Right renal cortex interstitium (tissue), 3 donors: Measurements from ENCODE around the gene ASB18. TPM values are rescaled to one million over a fixed set of nuclear protein-coding genes. Genes with fewer than 3 reads are reported as not detected.

Experiments used
- DNase-seq, 3 donors: peaks; one replicate each; pipeline ENCODE4 v3.0.0-alpha.2; 2013; ENCODE audit warnings: low read depth in 3 of 3, low spot score in 2 of 3
- polyA plus RNA-seq, 3 donors: library from polyadenylated mRNA; unstranded; fragments of 120-200 nt; gene quantifications; one replicate each; pipeline ENCODE4 v1.2.1, GENCODE V29; 2013; ENCODE audit not compliant: insufficient read length in 3 of 3

The ASB18 gene
- polyA plus RNA-seq, 3 donors, result 0.03 to 0.06 TPM; not detected in 1

DNA sequence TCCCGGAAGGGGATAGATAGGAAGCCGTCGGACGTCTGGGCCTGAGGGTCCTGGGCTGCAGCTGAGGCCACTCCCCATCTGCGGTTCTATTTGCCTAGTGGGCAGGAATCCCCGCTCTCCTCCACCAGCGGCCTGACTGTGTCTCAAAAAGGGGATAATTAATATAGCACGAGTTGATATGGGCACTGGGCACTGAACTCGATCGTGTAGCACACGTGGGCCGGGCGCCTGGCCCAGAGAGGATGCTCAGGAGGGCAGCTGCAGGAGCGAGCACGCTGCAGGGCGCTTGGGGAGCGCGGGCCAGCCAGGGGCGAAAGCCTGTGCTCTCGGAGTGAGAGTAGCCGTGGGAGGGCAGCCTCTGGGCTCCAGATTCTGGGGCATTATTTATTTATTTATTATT lies 87.3 kb downstream of the ASB18 start:
- DNase-seq, result no peak

GRCh38 chr2:236176417-236176816 lies 87.8 kb downstream of the ASB18 start:
- no peak for DNase-seq

DNA sequence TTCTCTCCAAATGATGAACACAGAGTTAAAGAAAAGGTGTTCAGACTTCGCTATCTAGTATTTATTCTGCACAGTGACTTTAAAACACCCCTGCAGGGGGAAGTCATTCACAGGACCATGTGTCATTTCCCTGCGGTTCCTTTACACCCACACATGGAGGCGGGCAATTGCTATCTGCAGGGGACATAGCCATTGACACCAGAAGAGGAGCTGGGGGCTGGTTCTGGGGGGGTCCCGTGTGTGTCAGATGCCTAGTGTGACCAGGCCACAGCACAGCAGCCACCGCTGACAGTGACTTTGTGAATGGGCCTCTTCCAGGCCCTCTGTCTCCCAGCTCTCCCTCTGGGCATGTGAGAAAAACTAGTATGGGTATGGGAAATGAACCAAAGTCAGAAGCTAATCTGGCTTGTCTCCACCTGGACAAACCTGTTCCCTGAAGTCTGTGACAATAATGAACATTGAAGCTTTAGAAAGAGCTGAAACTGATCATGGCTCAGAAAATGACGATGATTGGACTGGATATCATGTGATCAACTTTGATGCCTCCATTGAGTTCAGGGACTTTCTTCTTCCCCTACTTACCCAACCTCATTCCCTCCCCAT lies 88.6 kb downstream of the ASB18 start:
- no peak for DNase-seq

GRCh38 chr2:236173729-236174607 lies 90.2 kb downstream of the ASB18 start:
- DNase-seq, result no peak

DNA sequence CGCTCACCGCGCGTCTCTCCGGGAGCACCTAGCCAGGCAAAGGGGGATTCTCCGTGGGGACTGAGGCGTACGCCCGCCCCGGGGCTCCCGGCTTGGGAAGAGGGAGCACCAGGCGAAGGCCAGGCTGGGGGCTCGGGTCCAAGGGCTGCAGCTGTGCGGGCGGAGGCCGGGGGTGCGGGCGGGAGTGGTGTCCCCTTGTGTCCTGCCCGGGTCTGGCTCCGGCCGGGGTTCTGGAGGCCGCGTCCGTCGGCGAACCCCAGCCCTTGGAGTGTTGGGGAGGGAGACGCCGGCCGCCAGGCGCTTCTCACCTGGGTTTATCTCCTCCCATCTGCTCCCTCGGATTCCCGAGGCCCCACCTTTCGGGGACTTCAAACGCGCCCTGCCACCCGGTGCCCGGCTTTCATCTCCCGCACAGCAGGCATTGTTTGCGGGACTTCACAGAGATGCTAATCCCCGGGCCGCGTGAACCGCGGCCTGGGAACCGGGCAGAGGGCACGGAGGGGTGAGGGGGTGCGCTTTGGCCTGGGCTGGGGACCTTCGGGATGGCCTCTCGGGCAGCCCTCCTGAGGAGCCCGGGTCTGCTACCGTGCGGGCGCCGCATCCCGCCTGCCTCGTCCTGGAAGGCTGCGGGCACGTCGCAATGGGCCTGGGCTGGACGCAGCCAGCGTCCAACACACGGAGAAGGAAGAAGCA lies 91.0 kb downstream of the ASB18 start:
- no peak for DNase-seq

DNA sequence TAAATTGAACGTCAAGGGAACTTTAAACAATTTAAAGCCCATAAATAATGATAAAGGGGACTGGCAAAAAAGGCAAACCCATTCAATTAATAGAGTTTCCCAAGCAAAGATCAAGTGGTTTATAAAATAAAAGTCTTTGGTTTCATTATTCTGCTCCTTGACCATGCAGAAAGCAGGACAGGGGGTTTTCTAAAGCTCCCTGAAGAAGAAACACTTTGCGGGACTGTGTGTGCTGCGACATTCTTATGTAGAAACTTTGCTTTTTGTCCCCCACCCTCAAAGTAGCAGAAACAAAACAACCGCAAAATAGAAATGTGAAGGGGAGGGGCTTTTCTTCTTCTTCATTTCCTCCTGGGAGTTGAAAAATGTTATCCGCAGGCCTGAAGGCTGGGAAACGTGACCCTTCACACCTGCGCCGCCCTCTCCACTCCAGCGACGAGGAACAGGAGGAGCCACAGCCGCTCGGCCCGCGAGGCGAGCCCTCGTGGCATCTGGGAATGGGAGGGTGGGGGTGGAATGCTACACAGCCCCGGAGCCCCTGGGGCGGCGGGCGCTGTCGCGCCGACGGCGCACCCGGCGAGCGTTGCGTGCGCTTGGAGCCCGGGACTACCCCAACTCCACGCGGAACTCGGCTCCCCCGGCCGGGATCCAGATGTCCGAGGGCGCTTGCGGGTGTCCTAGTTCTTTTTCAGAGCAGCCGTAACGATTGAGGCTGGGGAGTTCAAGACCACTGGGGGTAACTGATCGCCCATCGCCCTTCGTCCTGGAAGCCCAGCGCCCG lies 91.8 kb downstream of the ASB18 start:
- no peak for DNase-seq

DNA sequence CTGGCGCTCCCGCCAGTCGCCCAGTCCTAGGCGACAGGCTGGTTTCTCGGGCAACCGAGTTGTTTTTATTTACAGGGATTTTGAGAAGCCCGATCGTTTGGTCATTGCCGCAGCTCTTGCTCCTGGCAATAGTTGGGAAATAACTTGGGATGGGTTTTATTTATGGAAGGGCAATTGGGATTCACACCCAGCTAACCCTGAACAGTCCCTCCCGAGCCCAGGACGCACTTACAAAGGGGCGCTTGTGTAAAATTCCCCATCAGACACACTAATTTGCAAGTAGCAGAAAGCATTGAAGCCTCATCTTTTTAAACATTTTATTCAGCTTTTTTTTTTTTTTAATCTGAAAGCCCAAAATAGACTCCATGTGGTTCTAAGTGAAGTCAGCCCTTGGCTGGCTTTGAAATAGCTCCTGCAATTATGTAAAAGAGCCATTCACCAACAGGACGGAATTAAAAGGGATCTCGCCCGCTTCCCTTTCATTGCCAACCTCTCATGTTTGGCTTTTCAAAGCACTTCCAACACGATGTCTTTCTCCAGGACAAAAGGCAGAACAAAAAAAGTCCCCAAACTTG lies 92.4 kb downstream of the ASB18 start:
- no peak for DNase-seq

- no peak for DNase-seq
Measured at GRCh38 chr2:236171181-236171679, 93.0 kb downstream of the ASB18 start.

GRCh38 chr2:236170590-236171165 lies 93.5 kb downstream of the ASB18 start:
- DNase-seq, result no peak

DNA sequence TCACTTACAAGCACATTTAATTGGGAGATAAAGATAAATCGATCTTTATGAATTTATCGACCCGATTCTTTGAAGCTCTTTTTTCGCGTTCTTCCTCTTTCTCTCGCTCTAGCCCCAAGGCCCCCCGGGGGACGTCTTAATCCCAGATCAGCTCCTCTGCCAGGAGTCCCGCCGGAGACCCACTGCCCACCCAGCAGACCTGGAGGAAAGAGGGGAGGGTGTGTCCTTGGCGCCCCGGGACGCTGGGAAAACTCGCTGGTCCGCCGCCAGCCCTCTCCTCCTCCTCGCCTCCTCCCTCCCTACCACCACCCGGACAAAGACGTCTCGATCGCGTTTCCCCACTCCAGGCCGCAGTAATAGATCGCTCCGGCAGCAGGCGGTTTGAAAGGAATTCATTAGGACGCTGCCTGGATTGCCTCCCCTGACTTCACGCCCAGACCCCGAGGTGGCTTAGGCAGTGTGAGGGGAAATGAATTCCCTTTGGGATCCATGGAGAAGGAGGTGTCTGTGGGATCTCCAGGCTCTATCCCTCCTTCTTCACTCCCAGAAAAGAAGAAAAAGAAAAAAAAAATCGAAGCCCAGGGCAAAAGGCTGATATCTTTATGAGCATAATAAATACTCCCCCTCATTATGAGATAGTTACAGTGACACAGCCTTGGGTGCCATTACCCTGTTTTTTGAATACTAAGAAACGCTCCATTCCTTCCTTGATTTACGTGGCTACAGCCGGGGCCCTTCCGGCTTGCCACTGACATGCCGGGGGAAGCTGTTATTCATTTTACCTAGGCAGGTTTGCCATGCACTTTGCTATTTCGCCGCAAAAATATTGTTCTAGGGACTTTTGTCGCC lies 94.2 kb downstream of the ASB18 start:
- DNase-seq, result no peak

DNA sequence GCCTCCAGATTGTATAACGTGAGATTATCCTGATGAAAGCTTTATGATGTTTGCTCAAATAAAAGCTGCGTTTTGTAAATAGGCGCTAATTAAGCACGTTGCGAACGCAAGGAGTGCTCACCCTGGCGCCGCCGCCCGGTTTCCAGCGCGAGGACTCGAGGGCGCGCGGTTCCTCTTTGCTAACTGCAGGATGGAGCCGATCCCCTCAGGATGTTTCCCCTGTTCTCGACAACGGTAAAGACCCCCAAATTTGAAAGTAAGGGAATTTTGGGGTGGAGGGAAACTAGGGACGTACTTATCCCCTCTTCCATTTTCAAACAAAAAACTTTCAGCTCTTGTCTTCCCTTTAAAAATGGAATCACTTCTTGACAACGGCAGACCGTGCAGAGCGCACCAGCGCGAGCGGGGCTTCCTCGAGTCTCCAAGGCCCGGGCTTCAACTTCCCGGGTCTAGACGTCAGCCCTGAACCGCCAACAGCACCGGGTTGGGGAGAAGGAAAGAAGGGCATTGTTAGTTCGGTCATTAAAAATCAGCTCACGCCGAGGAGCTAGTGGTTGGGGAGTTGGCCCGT lies 95.0 kb downstream of the ASB18 start:
- DNase-seq, result no peak

DNA sequence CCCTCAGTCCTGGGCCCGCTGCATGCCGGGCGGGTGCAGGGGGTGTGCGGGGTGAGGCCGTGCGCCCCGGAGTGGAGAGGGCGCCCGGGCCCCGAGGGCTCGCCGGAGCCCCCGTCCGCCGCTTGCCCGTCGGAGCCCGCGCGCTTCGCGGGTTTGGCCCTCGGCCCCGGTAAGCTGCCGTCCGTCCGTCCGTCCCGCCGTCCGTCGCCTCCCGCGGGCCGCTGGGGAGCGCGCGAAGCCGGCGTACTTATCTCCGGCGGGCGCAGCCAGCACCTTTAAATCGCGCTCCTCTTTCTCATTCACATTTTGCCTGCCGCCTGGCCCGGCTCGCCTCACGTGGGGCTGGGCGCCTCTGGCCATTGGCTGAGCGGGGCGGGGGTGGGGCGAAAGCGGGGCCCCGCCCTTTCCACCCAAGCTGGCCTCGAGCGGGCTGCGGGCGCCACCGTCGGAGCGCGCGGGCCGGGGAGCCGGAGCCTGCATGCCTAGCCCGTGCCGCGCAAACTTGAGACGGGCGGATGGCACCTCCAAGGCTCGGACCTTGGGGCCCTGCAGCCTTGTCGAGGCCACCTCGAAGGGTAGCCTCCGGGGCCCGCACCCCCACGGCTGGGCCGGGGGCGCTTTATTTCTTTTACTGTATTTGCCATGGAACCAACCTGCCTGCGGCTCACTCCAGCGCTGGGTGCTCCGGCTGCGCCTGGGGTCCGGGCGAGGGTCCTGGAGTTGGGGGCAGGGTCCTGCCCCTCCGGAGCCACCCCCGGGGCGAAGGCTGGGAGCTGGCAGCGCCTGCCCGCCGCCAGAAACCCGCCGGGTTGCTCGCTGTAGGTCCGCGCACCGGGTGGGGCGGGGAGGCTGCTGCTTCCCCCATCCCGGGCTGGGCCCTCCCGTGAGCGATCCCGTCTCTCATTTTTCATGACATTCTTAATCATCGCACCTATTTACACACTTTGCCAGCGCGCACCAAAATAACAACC lies 95.8 kb downstream of the ASB18 start, which contains the start of gene GBX2:
GBX2 (minus strand) TSS at position 277 of the 971 bp plus-strand sequence. CDS start 415 bp downstream, outside the sequence.
- no peak for DNase-seq

DNA sequence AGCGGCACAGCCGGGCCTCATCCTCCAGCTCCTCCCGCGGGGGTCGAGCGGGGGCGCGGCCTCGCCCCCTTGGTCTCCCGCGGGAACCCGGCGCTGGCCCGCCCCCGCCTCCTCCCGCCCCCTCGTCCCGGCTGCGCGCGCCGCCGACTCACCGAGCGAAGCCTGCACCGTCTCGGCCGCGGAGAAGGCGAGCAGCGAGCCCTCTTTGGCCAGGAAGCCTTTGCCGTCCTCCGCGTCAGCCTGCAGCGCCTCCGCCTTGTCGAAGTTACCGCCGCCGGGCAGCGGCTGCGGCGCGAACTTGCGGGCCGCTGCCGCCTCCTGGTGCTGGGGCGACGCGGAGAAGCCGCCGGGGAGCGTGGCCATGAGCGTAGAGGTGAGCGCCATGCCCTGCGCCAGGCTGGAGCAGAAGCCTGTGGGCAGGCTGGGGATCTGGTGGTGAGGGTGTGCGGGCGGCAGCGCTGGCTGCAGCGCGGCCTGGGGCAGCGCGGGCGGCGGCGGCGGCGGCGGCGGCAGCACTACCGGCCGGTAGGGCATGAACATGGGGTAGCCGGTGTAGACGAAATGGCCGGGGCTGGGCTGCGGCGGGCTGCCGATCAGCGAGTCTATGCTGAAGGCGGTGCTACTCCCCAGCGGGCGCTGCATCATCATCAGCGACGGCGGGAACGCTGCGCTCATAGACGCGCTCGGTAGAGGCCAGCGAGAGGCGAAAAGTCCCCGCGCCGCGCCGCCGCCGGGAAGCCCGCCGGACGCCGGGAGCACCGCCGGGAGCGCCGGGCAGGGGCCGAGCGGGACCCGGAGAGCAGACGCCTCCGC lies 96.7 kb downstream of the ASB18 start:
- DNase-seq, result no peak

DNA sequence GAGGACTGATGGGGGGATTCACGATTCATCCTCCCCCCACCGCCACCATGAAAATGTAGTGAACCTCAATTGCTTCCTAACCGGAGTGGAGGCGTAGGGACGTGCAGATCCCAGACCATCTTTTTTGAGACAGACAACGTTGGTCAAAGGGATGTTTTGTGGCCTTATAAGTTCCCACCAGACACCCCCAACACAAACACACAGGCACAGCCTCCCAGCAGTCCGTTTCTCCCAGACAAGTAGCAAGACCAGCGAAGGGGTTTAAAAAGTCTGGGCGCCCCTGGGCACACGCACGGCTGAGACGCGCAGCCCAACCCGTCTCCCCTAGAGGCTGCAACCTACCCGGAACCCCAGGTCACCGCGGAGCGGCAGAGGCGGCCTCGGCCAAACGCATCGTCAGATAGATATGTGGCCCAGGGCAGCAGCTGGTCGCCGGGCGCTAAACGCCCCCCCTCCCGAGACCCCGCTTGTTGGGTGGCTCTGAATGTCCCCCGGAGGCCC lies 97.4 kb downstream of the ASB18 start:
- no peak for DNase-seq

DNA sequence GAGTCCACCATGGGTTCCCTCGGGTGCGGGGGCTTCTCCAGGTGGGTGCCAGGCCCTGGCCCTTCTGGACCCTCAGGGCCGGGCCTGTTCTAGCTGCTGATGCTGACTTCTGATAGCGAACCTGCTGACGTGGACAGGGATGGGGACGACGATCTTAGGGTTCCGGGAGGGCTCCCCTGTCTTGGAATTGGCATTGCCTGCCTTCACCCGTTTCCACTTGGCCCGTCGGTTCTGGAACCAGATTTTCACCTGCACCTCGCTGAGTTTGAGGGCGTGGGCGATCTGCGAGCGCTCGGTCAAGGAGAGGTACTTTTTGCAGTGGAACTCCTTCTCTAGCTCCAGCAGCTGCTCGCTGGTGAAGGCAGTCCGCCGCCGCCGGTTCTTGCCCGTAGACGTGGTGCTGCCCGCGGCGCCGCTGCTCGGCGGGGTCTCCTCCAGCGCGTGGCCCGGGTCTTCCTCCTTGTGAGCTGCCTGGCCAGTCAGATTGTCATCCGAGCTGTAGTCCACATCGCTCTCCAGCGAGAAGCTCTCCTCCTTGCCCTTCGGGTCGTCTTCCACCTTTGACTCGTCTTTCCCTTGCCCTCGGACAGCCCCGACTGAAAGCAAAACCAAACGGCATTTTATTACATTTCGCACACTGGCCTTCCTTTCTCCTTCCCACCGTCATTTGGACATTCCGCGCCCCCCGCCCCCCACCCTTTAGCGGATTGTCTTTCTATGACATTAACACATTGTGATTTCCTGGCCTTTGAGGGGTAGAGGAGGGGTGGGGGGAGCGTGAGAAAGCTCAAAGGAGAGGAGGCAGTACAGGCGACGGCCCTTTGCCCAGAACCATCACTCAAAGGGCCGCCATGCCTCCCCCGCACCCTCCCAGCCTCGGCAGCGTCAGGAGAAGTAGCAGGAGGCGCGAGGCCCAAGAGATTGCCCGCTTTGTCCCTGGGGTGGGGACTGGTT lies 98.1 kb downstream of the ASB18 start:
- DNase-seq, result no peak
